B cell (primary cell): Measurements from ENCODE around the gene AP3M1. TPM values are rescaled to one million over a fixed set of nuclear protein-coding genes. Genes with fewer than 3 reads are reported as not detected.
A peak's percentile ranks its signal among the peaks of the same experiment; 100 is the strongest.

Experiments
- ATAC-seq: fragments of 200-7000 bp; cut with Tn5 transposase; one replicate; pipeline ENCODE4 v1.10.0; 2021; ENCODE audit warnings: low read depth, mild to moderate bottlenecking, moderate number of reproducible peaks, moderate library complexity
- CTCF ChIA-PET: fragments of 350-600 bp; sonication (Branson Sonifier 250); formaldehyde crosslinking; loops from one replicate; lab custom pipeline; 2021; ENCODE audit warnings: antibody characterized with exemption, inconsistent platforms; lab: Charles Lee
- POLR2A ChIA-PET: fragments of 350-600 bp; sonication (Branson Sonifier 250); formaldehyde crosslinking; loops from one replicate; lab custom pipeline; 2021; ENCODE audit warnings: antibody characterized with exemption; lab: Charles Lee
- DNase-seq: peaks from one replicate; pipeline ENCODE4 v3.0.0; 2013
- H2AFZ ChIP-seq: 2 replicates; pipeline ENCODE4 v1.6.1; 2012; ENCODE audit warnings: mild to moderate bottlenecking, low read depth, low read length; ENCODE audit not compliant: insufficient read depth, poor library complexity, severe bottlenecking
- H3K27ac ChIP-seq, 2 donors: 1 replicate in 1 of 2; 2 replicates in 1 of 2; pipeline ENCODE4 v1.5.1; 2012 to 2013; ENCODE audit warnings: low read length in 2 of 2, mild to moderate bottlenecking in 2 of 2, moderate library complexity in 1 of 2
- H3K27me3 ChIP-seq, 4 experiments: fragments of 200-600 bp in 1 of 4; sonication (generic) in 1 of 4; replicated peaks in 1 of 4; 1 replicate in 2 of 4; 2 replicates in 2 of 4; pipeline versions ENCODE4 v1.6.1 to v1.7.0; 2013 to 2016; ENCODE audit warnings: low read length in 3 of 4, mild to moderate bottlenecking in 2 of 4, mixed read lengths in 1 of 4, moderate library complexity in 1 of 4; ENCODE audit not compliant: insufficient read depth in 4 of 4, control insufficient read depth in 3 of 4; ENCODE audit errors: control extremely low read depth in 1 of 4
- H3K36me3 ChIP-seq, 2 experiments: replicated peaks in 1 of 2; 1 replicate in 1 of 2; 2 replicates in 1 of 2; pipeline versions ENCODE4 v1.6.1 to v1.7.1; 2013; ENCODE audit warnings: low read length in 1 of 2; ENCODE audit not compliant: insufficient read depth in 2 of 2, control insufficient read depth in 1 of 2; ENCODE audit errors: control extremely low read depth in 1 of 2, extremely low read depth in 1 of 2
- H3K4me1 ChIP-seq, 2 donors: fragments of 200-600 bp in 1 of 2; sonication (generic) in 1 of 2; 1 replicate in 1 of 2; 2 replicates in 1 of 2; pipeline versions ENCODE4 v1.5.1 to v1.6.1; 2013 to 2017; ENCODE audit warnings: low read length in 2 of 2; ENCODE audit not compliant: control insufficient read depth in 2 of 2, insufficient read depth in 2 of 2
- H3K4me2 ChIP-seq: replicated peaks from 2 replicates; pipeline ENCODE3; 2012; ENCODE audit warnings: mild to moderate bottlenecking, low read depth, low read length; ENCODE audit not compliant: poor library complexity, severe bottlenecking
- H3K4me3 ChIP-seq, 5 experiments: fragments of 200-600 bp in 1 of 5; sonication (generic) in 1 of 5; 1 replicate in 3 of 5; 2 replicates in 2 of 5; pipeline versions ENCODE4 v1.5.1 to v1.7.0; 2011 to 2016; ENCODE audit warnings: low read length in 4 of 5, mild to moderate bottlenecking in 4 of 5, low read depth in 2 of 5, control low read depth in 1 of 5, moderate library complexity in 1 of 5; ENCODE audit not compliant: insufficient read depth in 1 of 5; ENCODE audit errors: control extremely low read depth in 1 of 5, extremely low read depth in 1 of 5
- H3K79me2 ChIP-seq: fragments of 200-600 bp; sonication (generic); one replicate; pipeline ENCODE4 v1.6.0; 2016; ENCODE audit warnings: low read length; ENCODE audit not compliant: control insufficient read depth, insufficient read depth
- H3K9ac ChIP-seq: fragments of 200-600 bp; sonication (generic); 2 replicates; pipeline ENCODE4 v1.6.1; 2017; ENCODE audit warnings: mild to moderate bottlenecking, low read length, moderate library complexity
- H3K9me3 ChIP-seq, 3 donors: one replicate each; pipeline versions ENCODE4 v1.6.1 to v1.7.1; 2013; ENCODE audit warnings: low read length in 2 of 3; ENCODE audit not compliant: control insufficient read depth in 2 of 3, insufficient read depth in 1 of 3; ENCODE audit errors: control extremely low read depth in 1 of 3
- H4K20me1 ChIP-seq: 2 replicates; pipeline ENCODE4 v1.6.0; 2012; ENCODE audit warnings: mild to moderate bottlenecking, low read length; ENCODE audit not compliant: insufficient read depth, control insufficient read depth, poor library complexity, severe bottlenecking
- H3K27ac Mint-ChIP-seq: one replicate; pipeline ENCODE4 v1.8.0; 2021; ENCODE audit warnings: mixed read lengths
- H3K27me3 Mint-ChIP-seq: one replicate; pipeline ENCODE4 v1.8.0; 2021; ENCODE audit warnings: mixed read lengths
- H3K4me1 Mint-ChIP-seq: one replicate; pipeline ENCODE4 v1.8.0; 2021; ENCODE audit warnings: mixed read lengths
- H3K4me3 Mint-ChIP-seq: one replicate; pipeline ENCODE4 v1.8.0; 2021; ENCODE audit warnings: mixed read lengths
- H3K9me3 Mint-ChIP-seq: one replicate; pipeline ENCODE4 v1.8.0; 2022; ENCODE audit warnings: mixed read lengths; ENCODE audit not compliant: insufficient read depth
- CTCF ChIP-seq: fragments of 200-600 bp; IDR thresholded peaks from one replicate; pipeline ENCODE4 v1.8.0; 2022; ENCODE audit warnings: antibody characterized with exemption, mild to moderate bottlenecking
- EZH2 ChIP-seq: IDR thresholded peaks from 2 replicates; pipeline ENCODE4 v1.6.1; 2012; ENCODE audit warnings: borderline replicate concordance, low read depth, mild to moderate bottlenecking, moderate library complexity, low read length; ENCODE audit not compliant: insufficient read depth, poor library complexity, severe bottlenecking
- WGBS: methylation state at CpG from one replicate; pipeline ENCODE4 v1.1.5; 2013; ENCODE audit warnings: missing lambda C conversion rate; ENCODE audit not compliant: insufficient coverage; 5-methylcytosine and 5-hydroxymethylcytosine counted together
- intact Hi-C: fragments of 100-400 bp; cut with micrococcal nuclease; formaldehyde crosslinking; loops from one replicate; pipeline ENCODE4 v1.10.0; 2022
- polyA plus RNA-seq: library from polyadenylated mRNA; depleted of rRNA; stranded (reverse); fragments of >200 nt; gene quantifications from 2 replicates; pipeline ENCODE4 v1.2.3, GENCODE V29; 2012
- total RNA-seq, 2 donors: library from RNA; stranded (reverse); fragments of 120-200 nt in 1 of 2; gene quantifications; 1 replicate in 1 of 2; 2 replicates in 1 of 2; pipeline versions ENCODE4 v1.2.3 to v1.2.4, GENCODE V29; 2013 to 2022

AP3M1 gene
- total and polyA plus RNA-seq, 2 donors (not counting 1 experiment from before 2014, with no cell fraction given), result 21.6 to 50.4 TPM

GRCh38 chr10:74079028-74079935 is 71.3 kb downstream of the AP3M1 start:
- no peaks in the 10 kb centered on the region for H3K27me3 ChIP-seq
- H3K27ac Mint-ChIP-seq, result no peak overlapping the region
- peaks cover 21 to 23% of the 10 kb centered on the region in 2 donors for H3K4me1 ChIP-seq
- TF ChIP-seq EZH2 (no peak), CTCF (no peak)
- peaks cover 3 to 7% of the 10 kb centered on the region in 2 experiments for H3K36me3 ChIP-seq
- H3K4me3 ChIP-seq, result no peak overlapping the region
- no peaks in the 10 kb centered on the region for H3K9me3 ChIP-seq
- no peak overlapping the region for H3K4me2 ChIP-seq
- H3K4me1 Mint-ChIP-seq, result peaks cover 42% of the 10 kb centered on the region
- H2AFZ ChIP-seq, result no peak overlapping the region
- H3K9ac ChIP-seq, result no peak overlapping the region
- DNase-seq (no peak), ATAC-seq (no peak)
- H3K4me3 Mint-ChIP-seq, result no peak overlapping the region
- no peaks in the 10 kb centered on the region for H3K27me3 Mint-ChIP-seq
- H3K9me3 Mint-ChIP-seq, result no peaks in the 10 kb centered on the region
- no CpG with 5 or more reads among the region's 4 CpGs for WGBS
- ChIA-PET POLR2A (no interaction called here), CTCF (interaction anchor here (0.6 to 7.2 kb wide), 14 partner anchors 12 to 1012 kb away, joined by 3 to 219 read pairs (median 5); no protein-coding TSS in a partner anchor)
- H4K20me1 ChIP-seq, result no peaks in the 10 kb centered on the region
- intact Hi-C loops, result no loop called here
- no peak overlapping the region for H3K27ac ChIP-seq
- H3K79me2 ChIP-seq, result no peaks in the 10 kb centered on the region

- POLR2A ChIA-PET, result no interaction called here
- Histone ChIP-seq H3K9ac (no peak overlapping the region), H3K27ac (no peak overlapping the region), H3K27me3 (no peaks in the 10 kb centered on the region), H3K4me1 (peaks cover 21 to 23% of the 10 kb centered on the region in 2 donors), H3K4me2 (no peak overlapping the region), H3K4me3 (no peak overlapping the region), H4K20me1 (no peaks in the 10 kb centered on the region), H3K9me3 (no peaks in the 10 kb centered on the region), H3K79me2 (no peaks in the 10 kb centered on the region), H2AFZ (no peak overlapping the region), H3K36me3 (peaks cover 3 to 17% of the 10 kb centered on the region in 2 experiments)
- no CpG with 5 or more reads among the region's 1 CpG for WGBS
- TF ChIP-seq CTCF (no peak), EZH2 (no peak)
- Mint-ChIP-seq H3K9me3 (no peaks in the 10 kb centered on the region), H3K4me1 (peaks cover 42% of the 10 kb centered on the region), H3K4me3 (peak overlapping the region; percentile 5), H3K27me3 (no peaks in the 10 kb centered on the region), H3K27ac (no peak overlapping the region)
- intact Hi-C loops, result no loop called here
- CTCF ChIA-PET, result interaction anchor here (1.6 to 7.2 kb wide), 3 partner anchors 25 to 198 kb away, joined by 5 to 219 read pairs (median 5); no protein-coding TSS in a partner anchor
- peak; percentile 79 for ATAC-seq
- no peak for DNase-seq
Observed at GRCh38 chr10:74078037-74078436, 72.6 kb downstream of the AP3M1 start.
